ENCODE results near the gene SLC25A38.
"Not testable (repeated sequence)": the region's sequence is repeated elsewhere in the genome, so short reads cannot be mapped to it uniquely, and the experiment has no call there.

Gene SLC25A38

DNA sequence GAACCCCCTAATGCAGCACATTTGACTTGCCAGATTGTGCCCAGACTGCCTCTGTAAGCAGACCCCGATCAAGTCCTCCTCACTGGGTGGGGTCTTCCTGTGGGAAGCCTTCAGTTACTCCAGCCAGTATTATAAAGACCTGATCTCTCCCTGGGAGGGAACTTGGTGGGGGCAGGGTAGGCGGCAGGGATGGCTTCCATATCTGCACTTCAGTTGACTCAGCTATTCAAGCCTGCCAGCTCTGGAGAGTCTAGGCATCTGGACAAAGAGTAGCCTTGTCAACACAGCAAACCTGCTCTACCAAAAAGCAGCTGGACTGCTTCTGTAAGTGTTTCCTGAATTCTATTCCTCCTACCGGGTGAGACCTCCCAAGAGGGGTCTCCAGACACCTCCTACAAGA lies 21.0 kb upstream of the SLC25A38 start:
- ATAC-seq: no peak
- TF ChIP-seq ZFP30 (CRISPR knock-in tag; IDR thresholded peaks at IDR 0.05) (no peak), TOX (CRISPR knock-in tag; IDR thresholded peaks at IDR 0.05; ENCODE audit: borderline replicate concordance) (no peak), ZNF70 (CRISPR knock-in tag; IDR thresholded peaks at IDR 0.05) (no peak), ZNF565 (CRISPR knock-in tag; conservative IDR thresholded peaks at IDR 0.05; ENCODE audit: low read depth) (no peak), PPARA (CRISPR knock-in tag; IDR thresholded peaks at IDR 0.05; ENCODE audit: borderline replicate concordance) (no peak), OSR1 (CRISPR knock-in tag; IDR thresholded peaks at IDR 0.05) (no peak), ZNF8 (CRISPR knock-in tag; IDR thresholded peaks at IDR 0.05) (no peak), BACH2 (CRISPR knock-in tag; IDR thresholded peaks at IDR 0.05; ENCODE audit: borderline replicate concordance) (no peak), ISL1 (CRISPR knock-in tag; IDR thresholded peaks at IDR 0.05) (no peak), GLIS3 (CRISPR knock-in tag; IDR thresholded peaks at IDR 0.05) (no peak)
- TF ChIP-seq, protein P1, sequence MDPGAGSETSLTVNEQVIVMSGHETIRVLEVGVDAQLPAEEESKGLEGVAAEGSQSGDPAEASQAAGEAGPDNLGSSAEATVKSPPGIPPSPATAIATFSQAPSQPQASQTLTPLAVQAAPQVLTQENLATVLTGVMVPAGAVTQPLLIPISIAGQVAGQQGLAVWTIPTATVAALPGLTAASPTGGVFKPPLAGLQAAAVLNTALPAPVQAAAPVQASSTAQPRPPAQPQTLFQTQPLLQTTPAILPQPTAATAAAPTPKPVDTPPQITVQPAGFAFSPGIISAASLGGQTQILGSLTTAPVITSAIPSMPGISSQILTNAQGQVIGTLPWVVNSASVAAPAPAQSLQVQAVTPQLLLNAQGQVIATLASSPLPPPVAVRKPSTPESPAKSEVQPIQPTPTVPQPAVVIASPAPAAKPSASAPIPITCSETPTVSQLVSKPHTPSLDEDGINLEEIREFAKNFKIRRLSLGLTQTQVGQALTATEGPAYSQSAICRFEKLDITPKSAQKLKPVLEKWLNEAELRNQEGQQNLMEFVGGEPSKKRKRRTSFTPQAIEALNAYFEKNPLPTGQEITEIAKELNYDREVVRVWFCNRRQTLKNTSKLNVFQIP (CRISPR knock-in tag; IDR thresholded peaks at IDR 0.05; ENCODE audit: borderline replicate concordance, low read depth): no peak
- TF ChIP-seq, protein P2, sequence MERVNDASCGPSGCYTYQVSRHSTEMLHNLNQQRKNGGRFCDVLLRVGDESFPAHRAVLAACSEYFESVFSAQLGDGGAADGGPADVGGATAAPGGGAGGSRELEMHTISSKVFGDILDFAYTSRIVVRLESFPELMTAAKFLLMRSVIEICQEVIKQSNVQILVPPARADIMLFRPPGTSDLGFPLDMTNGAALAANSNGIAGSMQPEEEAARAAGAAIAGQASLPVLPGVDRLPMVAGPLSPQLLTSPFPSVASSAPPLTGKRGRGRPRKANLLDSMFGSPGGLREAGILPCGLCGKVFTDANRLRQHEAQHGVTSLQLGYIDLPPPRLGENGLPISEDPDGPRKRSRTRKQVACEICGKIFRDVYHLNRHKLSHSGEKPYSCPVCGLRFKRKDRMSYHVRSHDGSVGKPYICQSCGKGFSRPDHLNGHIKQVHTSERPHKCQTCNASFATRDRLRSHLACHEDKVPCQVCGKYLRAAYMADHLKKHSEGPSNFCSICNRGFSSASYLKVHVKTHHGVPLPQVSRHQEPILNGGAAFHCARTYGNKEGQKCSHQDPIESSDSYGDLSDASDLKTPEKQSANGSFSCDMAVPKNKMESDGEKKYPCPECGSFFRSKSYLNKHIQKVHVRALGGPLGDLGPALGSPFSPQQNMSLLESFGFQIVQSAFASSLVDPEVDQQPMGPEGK (CRISPR knock-in tag; IDR thresholded peaks at IDR 0.05; ENCODE audit: borderline replicate concordance): no peak
- TF ChIP-seq, protein P3, sequence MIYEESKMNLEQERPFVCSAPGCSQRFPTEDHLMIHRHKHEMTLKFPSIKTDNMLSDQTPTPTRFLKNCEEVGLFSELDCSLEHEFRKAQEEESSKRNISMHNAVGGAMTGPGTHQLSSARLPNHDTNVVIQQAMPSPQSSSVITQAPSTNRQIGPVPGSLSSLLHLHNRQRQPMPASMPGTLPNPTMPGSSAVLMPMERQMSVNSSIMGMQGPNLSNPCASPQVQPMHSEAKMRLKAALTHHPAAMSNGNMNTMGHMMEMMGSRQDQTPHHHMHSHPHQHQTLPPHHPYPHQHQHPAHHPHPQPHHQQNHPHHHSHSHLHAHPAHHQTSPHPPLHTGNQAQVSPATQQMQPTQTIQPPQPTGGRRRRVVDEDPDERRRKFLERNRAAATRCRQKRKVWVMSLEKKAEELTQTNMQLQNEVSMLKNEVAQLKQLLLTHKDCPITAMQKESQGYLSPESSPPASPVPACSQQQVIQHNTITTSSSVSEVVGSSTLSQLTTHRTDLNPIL (CRISPR knock-in tag; IDR thresholded peaks at IDR 0.05; ENCODE audit: low read depth): no peak

DNA sequence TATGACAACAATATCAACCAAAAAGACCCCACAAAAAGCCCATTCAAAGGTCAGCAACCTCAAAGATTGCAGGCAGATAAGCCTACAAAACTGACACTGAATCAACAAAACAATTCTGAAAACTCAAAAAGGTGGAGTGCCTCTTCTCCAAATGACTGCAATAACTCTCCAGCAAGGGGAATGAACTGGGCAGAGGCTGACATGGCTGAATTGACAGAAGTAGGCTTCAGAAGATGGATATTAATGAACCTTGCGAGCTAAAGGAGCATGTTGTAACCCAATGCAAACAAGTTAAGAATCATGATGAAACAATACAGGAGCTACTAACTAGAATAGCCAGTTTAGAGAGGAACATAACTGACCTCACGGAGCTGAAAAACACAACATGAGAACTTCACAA lies 20.4 kb upstream of the SLC25A38 start:
- TF ChIP-seq ZNF8 (CRISPR knock-in tag; IDR thresholded peaks at IDR 0.05) (no peak), GLIS3 (CRISPR knock-in tag; IDR thresholded peaks at IDR 0.05) (no peak), SNAI2 (CRISPR knock-in tag; IDR thresholded peaks at IDR 0.05) (no peak), RARB (CRISPR knock-in tag; IDR thresholded peaks at IDR 0.05) (no peak), TOX (CRISPR knock-in tag; IDR thresholded peaks at IDR 0.05; ENCODE audit: borderline replicate concordance) (no peak), CSDC2 (CRISPR knock-in tag; IDR thresholded peaks at IDR 0.05) (no peak)
- TF ChIP-seq, protein P2 (CRISPR knock-in tag; IDR thresholded peaks at IDR 0.05; ENCODE audit: borderline replicate concordance): no peak
- TF ChIP-seq, protein P3 (CRISPR knock-in tag; IDR thresholded peaks at IDR 0.05; ENCODE audit: low read depth): no peak
- ATAC-seq: no peak

DNA sequence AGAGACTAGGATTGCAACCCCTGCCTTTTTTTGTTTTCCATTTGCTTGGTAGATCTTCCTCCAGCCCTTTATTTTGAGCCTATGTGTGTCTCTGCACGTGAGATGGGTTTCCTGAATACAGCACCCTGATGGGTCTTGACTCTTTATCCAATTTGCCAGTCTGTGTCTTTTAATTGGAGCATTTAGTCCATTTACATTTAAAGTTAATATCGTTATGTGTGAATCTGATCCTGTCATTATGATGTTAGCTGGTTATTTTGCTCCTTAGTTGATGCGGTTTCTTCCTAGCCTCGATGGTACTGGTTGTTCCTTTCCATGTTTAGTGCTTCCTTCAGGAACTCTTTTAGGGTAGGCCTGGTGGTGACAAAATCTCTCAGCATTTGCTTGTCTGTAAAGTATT lies 12.7 kb upstream of the SLC25A38 start:
- not testable (repeated sequence) for ATAC-seq

DNA sequence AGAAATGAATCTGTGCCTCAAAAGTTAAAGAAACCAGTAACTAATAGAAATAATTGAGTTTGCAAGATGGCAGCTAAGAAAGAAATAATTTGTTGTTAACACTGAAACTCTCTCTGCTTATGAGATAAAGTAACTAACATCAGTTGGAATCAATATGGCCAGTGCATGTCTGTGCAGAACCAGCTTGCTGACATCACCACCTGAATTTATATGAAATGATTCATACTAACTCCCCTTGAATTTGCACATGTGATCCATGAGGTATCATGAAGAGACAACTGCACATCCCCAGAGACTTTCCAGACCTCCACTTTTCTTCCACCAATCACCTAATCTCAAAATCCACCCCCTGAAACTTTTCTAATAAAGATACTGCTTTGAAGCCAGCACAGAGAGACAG lies 10.3 kb upstream of the SLC25A38 start:
- TF ChIP-seq ZNF70 (CRISPR knock-in tag; IDR thresholded peaks at IDR 0.05) (no peak), CSDC2 (CRISPR knock-in tag; IDR thresholded peaks at IDR 0.05) (no peak), ESRRG (CRISPR knock-in tag; IDR thresholded peaks at IDR 0.05) (no peak), SNAI2 (CRISPR knock-in tag; IDR thresholded peaks at IDR 0.05) (no peak), TCF4 (CRISPR knock-in tag; IDR thresholded peaks at IDR 0.05; ENCODE audit: borderline replicate concordance) (no peak), OSR1 (CRISPR knock-in tag; IDR thresholded peaks at IDR 0.05) (no peak), ZFP30 (CRISPR knock-in tag; IDR thresholded peaks at IDR 0.05) (no peak)
- TF ChIP-seq, protein P3 (CRISPR knock-in tag; IDR thresholded peaks at IDR 0.05; ENCODE audit: low read depth): no peak
- TF ChIP-seq, protein P1 (CRISPR knock-in tag; IDR thresholded peaks at IDR 0.05; ENCODE audit: borderline replicate concordance, low read depth): no peak
- TF ChIP-seq, protein P4, sequence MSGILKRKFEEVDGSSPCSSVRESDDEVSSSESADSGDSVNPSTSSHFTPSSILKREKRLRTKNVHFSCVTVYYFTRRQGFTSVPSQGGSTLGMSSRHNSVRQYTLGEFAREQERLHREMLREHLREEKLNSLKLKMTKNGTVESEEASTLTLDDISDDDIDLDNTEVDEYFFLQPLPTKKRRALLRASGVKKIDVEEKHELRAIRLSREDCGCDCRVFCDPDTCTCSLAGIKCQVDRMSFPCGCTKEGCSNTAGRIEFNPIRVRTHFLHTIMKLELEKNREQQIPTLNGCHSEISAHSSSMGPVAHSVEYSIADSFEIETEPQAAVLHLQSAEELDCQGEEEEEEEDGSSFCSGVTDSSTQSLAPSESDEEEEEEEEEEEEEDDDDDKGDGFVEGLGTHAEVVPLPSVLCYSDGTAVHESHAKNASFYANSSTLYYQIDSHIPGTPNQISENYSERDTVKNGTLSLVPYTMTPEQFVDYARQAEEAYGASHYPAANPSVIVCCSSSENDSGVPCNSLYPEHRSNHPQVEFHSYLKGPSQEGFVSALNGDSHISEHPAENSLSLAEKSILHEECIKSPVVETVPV (CRISPR knock-in tag; IDR thresholded peaks at IDR 0.05): no peak
- no peak for ATAC-seq

Data from SK-N-SH treated with all-trans-retinoic acid at 6 μM for 48 hours (cell line).